Activated naive CD8-positive, alpha-beta T cell treated with anti-CD3 and anti-CD28 coated beads, Interleukin-2, amount 50 U/mL, for 16 hours (primary cell): Measurements from ENCODE around the gene WWC2.
"Not testable (repeated sequence)": the region's sequence is repeated elsewhere in the genome, so short reads cannot be mapped to it uniquely, and the experiment has no call there.

Source experiments
- DNase-seq: peaks from one replicate; pipeline ENCODE4 v3.0.0-alpha.2; 2020; ENCODE audit warnings: low read depth, low spot score

Gene WWC2

GRCh38 chr4:183100827-183101226 is 1.8 kb downstream of the WWC2 start:
- DNase-seq = no peak

GRCh38 chr4:183101956-183102480 is 3.0 kb downstream of the WWC2 start:
- no peak for DNase-seq

GRCh38 chr4:183105092-183105491 is 6.0 kb downstream of the WWC2 start:
- DNase-seq = no peak

GRCh38 chr4:183106839-183107238 is 7.8 kb downstream of the WWC2 start:
- no peak for DNase-seq

- no peak for DNase-seq
Measured at GRCh38 chr4:183107891-183108459, 8.9 kb downstream of the WWC2 start.

GRCh38 chr4:183110244-183110643 is 11.2 kb downstream of the WWC2 start:
- DNase-seq = no peak

GRCh38 chr4:183111452-183111885 is 12.4 kb downstream of the WWC2 start:
- DNase-seq = no peak

- no peak for DNase-seq
Measured at GRCh38 chr4:183118141-183118540, 19.1 kb downstream of the WWC2 start.

GRCh38 chr4:183118585-183118984 is 19.5 kb downstream of the WWC2 start:
- no peak for DNase-seq

GRCh38 chr4:183121660-183122059 is 22.6 kb downstream of the WWC2 start:
- not testable (repeated sequence) for DNase-seq

- no peak for DNase-seq
Measured at GRCh38 chr4:183124228-183124627, 25.2 kb downstream of the WWC2 start.

- no peak for DNase-seq
Measured at GRCh38 chr4:183124865-183125264, 25.8 kb downstream of the WWC2 start.

GRCh38 chr4:183129125-183129524 is 30.1 kb downstream of the WWC2 start:
- no peak for DNase-seq

- no peak for DNase-seq
Measured at GRCh38 chr4:183129675-183130074, 30.6 kb downstream of the WWC2 start.

GRCh38 chr4:183130328-183131155 is 31.5 kb downstream of the WWC2 start:
- DNase-seq = no peak

- no peak for DNase-seq
Measured at GRCh38 chr4:183132081-183132480, 33.0 kb downstream of the WWC2 start.

GRCh38 chr4:183132865-183133264 is 33.8 kb downstream of the WWC2 start:
- DNase-seq = no peak

- DNase-seq = no peak
Measured at GRCh38 chr4:183136855-183137254, 37.8 kb downstream of the WWC2 start.

- DNase-seq = no peak
Measured at GRCh38 chr4:183139058-183139750, 40.1 kb downstream of the WWC2 start.

GRCh38 chr4:183139972-183140570 is 41.0 kb downstream of the WWC2 start:
- no peak for DNase-seq

GRCh38 chr4:183140911-183141320 is 41.9 kb downstream of the WWC2 start:
- no peak for DNase-seq

GRCh38 chr4:183141997-183142396 is 42.9 kb downstream of the WWC2 start:
- no peak for DNase-seq
